Esophagus muscularis mucosa (tissue), 4 donors: Measurements from ENCODE around the gene GNLY. TPM values are rescaled to one million over a fixed set of nuclear protein-coding genes. Genes with fewer than 3 reads are reported as not detected.
A peak's percentile ranks its signal among the peaks of the same experiment; 100 is the strongest.

ENCODE experiments used
- DNase-seq: peaks from one replicate; pipeline ENCODE4 v3.0.0-alpha.2; 2017; ENCODE audit errors: extremely low spot score
- H3K27ac ChIP-seq, 4 donors: fragments of 200-600 bp; sonication (generic); replicated peaks in 1 of 4; 1 replicate in 3 of 4; 2 replicates in 1 of 4; pipeline ENCODE4 v1.5.1; 2016 to 2019; ENCODE audit warnings: mild to moderate bottlenecking in 1 of 4
- H3K27me3 ChIP-seq, 4 donors: fragments of 200-600 bp; sonication (generic); one replicate each; pipeline versions ENCODE4 v1.5.1 to v1.6.0; 2016 to 2019
- H3K36me3 ChIP-seq, 4 donors: fragments of 200-600 bp; sonication (generic); one replicate each; pipeline ENCODE4 v1.5.1; 2016 to 2019
- H3K4me1 ChIP-seq, 4 donors: fragments of 200-600 bp; sonication (generic); one replicate each; pipeline ENCODE4 v1.5.1; 2016 to 2019
- H3K4me3 ChIP-seq, 4 donors: fragments of 200-600 bp; sonication (generic); 1 replicate in 2 of 4; 2 replicates in 2 of 4; pipeline ENCODE4 v1.5.1; 2016 to 2019; ENCODE audit warnings: mild to moderate bottlenecking in 4 of 4, moderate library complexity in 1 of 4
- H3K9me3 ChIP-seq, 4 donors: fragments of 200-600 bp; sonication (generic); 1 replicate in 3 of 4; 2 replicates in 1 of 4; pipeline ENCODE4 v1.5.1; 2016 to 2019
- EP300 ChIP-seq: sonication (generic); formaldehyde crosslinking; IDR thresholded peaks from one replicate; pipeline ENCODE4 v1.6.1; 2017; ENCODE audit warnings: antibody characterized with exemption
- POLR2A ChIP-seq: fragments of 450-650 bp; IDR thresholded peaks from one replicate; pipeline ENCODE4 v1.6.1; 2017; ENCODE audit warnings: antibody characterized with exemption, moderate library complexity, mild to moderate bottlenecking, low read depth
- POLR2AphosphoS5 ChIP-seq, 2 donors: sonication (generic); formaldehyde crosslinking; IDR thresholded peaks; one replicate each; pipeline ENCODE4 v1.6.1; 2017; ENCODE audit warnings: antibody characterized with exemption in 2 of 2
- WGBS: methylation state at CpG from one replicate; pipeline ENCODE4 v1.1.5; 2018; 5-methylcytosine and 5-hydroxymethylcytosine counted together
- intact Hi-C: fragments of 100-400 bp; cut with DNase I; formaldehyde crosslinking; loops from one replicate; pipeline ENCODE4 v1.15.1; 2023
- total RNA-seq, 4 donors: library from RNA; depleted of rRNA; stranded (reverse); fragments of >200 nt; gene quantifications; one replicate each; pipeline versions ENCODE4 v1.1.0 to v1.2.1, GENCODE V29; 2016
- TF ChIP-seq, protein P1 (sequence below), 3 experiments: fragments of 200-600 bp in 2 of 3; fragments of 450-650 bp in 1 of 3; sonication (generic) in 2 of 3; IDR thresholded peaks; one replicate each; pipeline ENCODE4 v1.5.1; 2017 to 2019; ENCODE audit warnings: antibody characterized with exemption in 3 of 3, mild to moderate bottlenecking in 2 of 3, moderate library complexity in 1 of 3

GNLY gene
- total RNA-seq, 4 donors from 2014 or later, result 0.84 to 3.5 (median 2.0) TPM

GRCh38 chr2:85737961-85738360 lies 43.8 kb downstream of the GNLY start:
- H3K4me1 ChIP-seq, result peaks cover 49 to 74% (median 59%) of the 10 kb centered on the region in 4 donors
- H3K36me3 ChIP-seq, result no peaks in the 10 kb centered on the region
- no peaks in the 10 kb centered on the region for H3K27me3 ChIP-seq
- TF ChIP-seq POLR2A (no peak), EP300 (no peak), POLR2AphosphoS5 (IDR thresholded peaks at IDR 0.05) (no peak)
- TF ChIP-seq, protein P1, sequence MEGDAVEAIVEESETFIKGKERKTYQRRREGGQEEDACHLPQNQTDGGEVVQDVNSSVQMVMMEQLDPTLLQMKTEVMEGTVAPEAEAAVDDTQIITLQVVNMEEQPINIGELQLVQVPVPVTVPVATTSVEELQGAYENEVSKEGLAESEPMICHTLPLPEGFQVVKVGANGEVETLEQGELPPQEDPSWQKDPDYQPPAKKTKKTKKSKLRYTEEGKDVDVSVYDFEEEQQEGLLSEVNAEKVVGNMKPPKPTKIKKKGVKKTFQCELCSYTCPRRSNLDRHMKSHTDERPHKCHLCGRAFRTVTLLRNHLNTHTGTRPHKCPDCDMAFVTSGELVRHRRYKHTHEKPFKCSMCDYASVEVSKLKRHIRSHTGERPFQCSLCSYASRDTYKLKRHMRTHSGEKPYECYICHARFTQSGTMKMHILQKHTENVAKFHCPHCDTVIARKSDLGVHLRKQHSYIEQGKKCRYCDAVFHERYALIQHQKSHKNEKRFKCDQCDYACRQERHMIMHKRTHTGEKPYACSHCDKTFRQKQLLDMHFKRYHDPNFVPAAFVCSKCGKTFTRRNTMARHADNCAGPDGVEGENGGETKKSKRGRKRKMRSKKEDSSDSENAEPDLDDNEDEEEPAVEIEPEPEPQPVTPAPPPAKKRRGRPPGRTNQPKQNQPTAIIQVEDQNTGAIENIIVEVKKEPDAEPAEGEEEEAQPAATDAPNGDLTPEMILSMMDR (IDR thresholded peaks at IDR 0.05), result no peak
- intact Hi-C loops, result no loop called here
- no peak for DNase-seq
- no peaks in the 10 kb centered on the region for H3K9me3 ChIP-seq
- no peak overlapping the region for H3K4me3 ChIP-seq
- peak overlapping the region; percentile 77 to 90 (median 89) for H3K27ac ChIP-seq
- WGBS, result 40% methylated on average over 4 of the region's 4 CpGs

DNA sequence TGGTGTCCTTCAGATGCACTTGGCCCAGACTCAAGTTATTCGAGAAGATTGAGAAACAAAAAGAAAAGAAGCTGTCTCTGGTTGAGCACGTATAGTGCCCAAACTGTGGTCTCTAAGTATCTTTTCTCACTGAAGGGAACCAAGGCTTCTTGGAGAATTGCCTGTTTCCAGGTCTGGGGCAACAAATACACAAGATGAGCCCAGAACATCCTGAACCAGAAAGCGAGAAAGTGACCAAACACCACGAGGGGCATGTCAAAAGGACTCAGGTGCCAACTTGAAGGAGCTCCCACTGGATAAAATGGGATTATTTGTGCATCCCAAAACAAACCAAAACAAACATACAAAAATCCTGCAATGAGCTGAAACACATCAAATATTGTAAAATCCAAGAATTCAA lies 46.0 kb downstream of the GNLY start:
- H3K27ac ChIP-seq, result peak overlapping the region; percentile 88 to 92 (median 90)
- DNase-seq, result no peak
- WGBS, result 88% methylated on average over 4 of the region's 4 CpGs
- no peaks in the 10 kb centered on the region for H3K9me3 ChIP-seq
- intact Hi-C loops, result no loop called here
- TF ChIP-seq, protein P1 (IDR thresholded peaks at IDR 0.05), result no peak
- no peak for TF ChIP-seq POLR2A
- no peak for TF ChIP-seq POLR2AphosphoS5 (IDR thresholded peaks at IDR 0.05)
- TF ChIP-seq EP300, result no peak
- H3K36me3 ChIP-seq, result no peaks in the 10 kb centered on the region
- no peak overlapping the region for H3K4me3 ChIP-seq
- H3K27me3 ChIP-seq, result no peaks in the 10 kb centered on the region
- peaks cover 68 to 82% (median 79%) of the 10 kb centered on the region in 4 donors for H3K4me1 ChIP-seq

DNA sequence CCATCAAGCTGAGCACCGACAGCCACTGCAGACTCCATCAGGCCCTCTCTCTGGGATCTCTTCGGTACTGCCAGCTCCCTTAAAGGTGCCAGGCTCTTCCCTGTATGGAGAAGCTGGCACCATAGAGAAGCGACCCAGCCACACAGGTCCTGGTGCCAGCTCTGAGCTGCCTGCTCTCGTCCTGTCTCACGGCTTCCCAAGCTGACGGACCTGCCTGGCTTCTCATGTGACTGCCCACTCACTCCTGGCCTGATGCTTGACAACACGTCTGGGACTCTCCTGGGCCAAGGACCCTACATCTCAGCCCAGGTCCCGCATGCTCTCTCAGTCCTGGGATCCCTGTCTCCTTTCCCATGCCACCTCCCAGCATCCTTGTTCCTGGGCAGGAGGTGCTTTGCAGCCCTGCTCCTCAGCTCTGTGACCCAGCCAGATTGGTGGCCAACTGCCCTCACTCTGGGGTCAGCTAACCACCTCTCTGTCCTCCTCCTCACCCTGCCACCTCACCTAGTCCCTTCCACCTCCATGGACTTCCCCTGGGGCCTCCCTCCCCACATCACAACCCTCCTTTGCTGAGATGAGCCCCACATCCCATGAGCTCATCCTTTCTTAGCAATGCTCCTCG lies 47.2 kb downstream of the GNLY start:
- intact Hi-C loops, result no loop called here
- Histone ChIP-seq H3K27ac (peak overlapping the region; percentile 88 to 92 (median 90)), H3K36me3 (no peaks in the 10 kb centered on the region), H3K27me3 (no peaks in the 10 kb centered on the region), H3K4me3 (no peak overlapping the region), H3K4me1 (peaks cover 76 to 87% (median 86%) of the 10 kb centered on the region in 4 donors), H3K9me3 (no peaks in the 10 kb centered on the region)
- WGBS, result 52% methylated on average over 7 of the region's 9 CpGs
- TF ChIP-seq POLR2A (no peak), EP300 (no peak), POLR2AphosphoS5 (IDR thresholded peaks at IDR 0.05) (no peak)
- TF ChIP-seq, protein P1 (IDR thresholded peaks at IDR 0.05), result no peak
- DNase-seq, result no peak

- TF ChIP-seq POLR2A (no peak), EP300 (no peak), POLR2AphosphoS5 (IDR thresholded peaks at IDR 0.05) (peak; percentile 58 to 71)
- TF ChIP-seq, protein P1 (IDR thresholded peaks at IDR 0.05), result no peak
- intact Hi-C loops, result no loop called here
- Histone ChIP-seq H3K4me1 (peaks cover 74 to 87% (median 82%) of the 10 kb centered on the region in 4 donors), H3K27me3 (no peaks in the 10 kb centered on the region), H3K4me3 (peak overlapping the region in 1 of 4 donors; percentile 3), H3K27ac (peak overlapping the region; percentile 88 to 92 (median 90)), H3K36me3 (no peaks in the 10 kb centered on the region), H3K9me3 (no peaks in the 10 kb centered on the region)
- no peak for DNase-seq
- 43% methylated on average over 19 of the region's 19 CpGs for WGBS
These were observed 47.8 kb downstream of the GNLY start for GRCh38 chr2:85741833-85742455.
